Measurements from ENCODE around the gene PLPPR2. TPM values are rescaled to one million over a fixed set of nuclear protein-coding genes. Genes with fewer than 3 reads are reported as not detected.
"Not testable (repeated sequence)": the region's sequence is repeated elsewhere in the genome, so short reads cannot be mapped to it uniquely, and the experiment has no call there.

The PLPPR2 gene
- 10 to 100 TPM; 23.2 to 32.1 (median 26.3) TPM for total RNA-seq
- 19.7 TPM for polyA plus RNA-seq
- long read RNA-seq, donor 1, partial matches to known transcripts: 24 of 39 reads
- long read RNA-seq, donor 1, other reads (novel, unspliced or antisense): 11 of 39 reads
- long read RNA-seq, donor 2, transcript PLPPR2-201 (10 exons, 2,727 nt): major isoform, 7 of 24 reads
- long read RNA-seq, donor 2, partial matches to known transcripts: 12 of 24 reads
- long read RNA-seq, donor 2, other reads (novel, unspliced or antisense): 5 of 24 reads
- long read RNA-seq, donor 3, transcript PLPPR2-201 (10 exons, 2,727 nt): major isoform, 6 of 20 reads
- long read RNA-seq, donor 3, partial matches to known transcripts: 12 of 20 reads
- long read RNA-seq, donor 3, other reads (novel, unspliced or antisense): 2 of 20 reads
- long read RNA-seq, donor 4, partial matches to known transcripts: 1 of 13 reads
- long read RNA-seq, donor 4, other reads (novel, unspliced or antisense): 11 of 13 reads

DNA sequence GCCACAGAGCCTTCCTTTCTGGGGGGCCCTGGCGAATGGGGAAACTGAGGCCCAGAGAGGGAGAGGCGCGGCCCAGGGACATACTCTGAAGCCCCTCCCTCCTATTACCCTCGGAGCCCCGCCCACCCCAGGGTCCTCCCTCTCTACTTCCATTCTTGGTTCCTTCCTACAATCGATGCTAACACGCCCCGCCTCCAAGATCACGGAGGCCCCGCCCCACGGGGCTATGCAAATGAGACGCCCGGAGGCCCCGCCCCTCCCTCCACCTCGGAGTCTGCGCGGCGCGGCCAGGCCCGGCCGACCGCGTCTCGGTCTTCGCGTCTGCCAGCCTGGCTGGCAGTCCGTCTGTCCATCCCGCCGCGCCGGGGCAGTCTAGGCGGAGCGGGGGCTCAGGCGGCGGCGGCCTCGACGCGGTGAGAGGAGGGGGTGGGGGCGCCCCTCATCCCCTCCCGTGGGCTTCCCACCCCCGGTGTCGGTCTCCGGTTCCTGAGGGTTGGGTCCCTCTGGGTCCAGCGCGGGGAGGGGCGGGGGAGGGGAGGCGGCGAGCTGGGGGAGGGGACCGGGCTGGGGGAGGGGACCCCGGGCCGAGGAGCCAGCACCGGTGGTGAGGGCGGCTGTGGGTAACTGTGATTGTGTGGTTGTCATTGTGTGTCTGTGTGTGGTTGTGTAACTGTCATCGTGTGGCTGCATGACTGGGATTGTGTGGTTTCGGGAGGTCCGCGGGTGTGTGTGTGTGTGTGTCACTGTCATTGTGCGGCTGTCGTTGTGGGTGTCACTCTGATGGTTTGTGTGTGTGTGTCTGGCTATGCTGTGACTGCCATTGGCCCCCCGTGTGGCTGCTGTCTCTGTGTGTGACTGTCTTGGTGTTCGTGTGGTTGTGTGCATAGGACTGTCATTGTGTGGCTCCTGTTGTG is at the start of gene PLPPR2:
TSS of gene PLPPR2 (plus strand) at position 273 of the 914 bp plus-strand sequence. CDS start 2,242 bp downstream, outside the sequence.
- Histone ChIP-seq H3K9me3 (ENCODE audit: control insufficient read depth, low read length) (no peaks in the 10 kb centered on the region), H3K4me1 (ENCODE audit: control insufficient read depth, insufficient read depth, low read length) (peaks cover 10% of the 10 kb centered on the region), H3K4me3 (ENCODE audit: low read length) (peak within 1 kb of the TSS; percentile 83), H3K27ac (ENCODE audit: low read length) (peak within 1 kb of the TSS; percentile 45), H3K27me3 (ENCODE audit: control insufficient read depth, insufficient read depth) (no peaks in the 10 kb centered on the region)
- intact Hi-C loops (cut with DNase I): no loop called here
- DNase-seq (peak; percentile 98 to 99 (median 98)), ATAC-seq (peak; percentile 95 to 96)
- WGBS: 3% methylated on average over 62 of the region's 62 CpGs

DNA sequence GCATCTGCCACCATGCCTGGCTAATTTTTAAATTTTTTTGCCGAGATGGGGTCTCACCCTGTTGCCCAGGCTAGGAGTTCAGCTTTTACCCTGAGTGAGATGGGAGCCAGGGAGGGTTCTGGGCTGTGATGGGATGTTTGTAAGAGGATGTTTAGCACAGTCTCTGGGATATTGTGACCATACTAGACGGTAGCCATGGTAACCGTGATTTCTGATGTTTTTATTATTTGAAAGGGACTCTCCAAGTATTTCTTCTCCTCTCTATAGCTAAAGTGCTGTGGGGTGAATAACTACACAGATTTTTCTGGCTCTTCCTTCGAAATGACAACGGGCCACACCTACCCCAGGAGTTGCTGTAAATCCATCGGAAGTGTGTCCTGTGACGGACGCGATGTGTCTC is 48.9 kb upstream of the PLPPR2 start:
- no peaks in the 10 kb centered on the region for H3K4me1 ChIP-seq (ENCODE audit: control insufficient read depth, insufficient read depth, low read length)
- DNase-seq: peak in 1 of 3 donors; percentile 16
- intact Hi-C loops (cut with DNase I): no loop called here
- no peaks in the 10 kb centered on the region for H3K9me3 ChIP-seq (ENCODE audit: control insufficient read depth, low read length)
- ATAC-seq: no peak
- H3K27ac ChIP-seq (ENCODE audit: low read length): no peak overlapping the region
- no peak overlapping the region for H3K4me3 ChIP-seq (ENCODE audit: low read length)
- no peaks in the 10 kb centered on the region for H3K27me3 ChIP-seq (ENCODE audit: control insufficient read depth, insufficient read depth)
- WGBS: 79% methylated on average over 9 of the region's 9 CpGs

GRCh38 chr19:11320278-11320995 is 34.8 kb upstream of the PLPPR2 start:
- intact Hi-C loops (cut with DNase I): not testable (repeated sequence)
- 78% methylated on average over 9 of the region's 9 CpGs for WGBS

DNA sequence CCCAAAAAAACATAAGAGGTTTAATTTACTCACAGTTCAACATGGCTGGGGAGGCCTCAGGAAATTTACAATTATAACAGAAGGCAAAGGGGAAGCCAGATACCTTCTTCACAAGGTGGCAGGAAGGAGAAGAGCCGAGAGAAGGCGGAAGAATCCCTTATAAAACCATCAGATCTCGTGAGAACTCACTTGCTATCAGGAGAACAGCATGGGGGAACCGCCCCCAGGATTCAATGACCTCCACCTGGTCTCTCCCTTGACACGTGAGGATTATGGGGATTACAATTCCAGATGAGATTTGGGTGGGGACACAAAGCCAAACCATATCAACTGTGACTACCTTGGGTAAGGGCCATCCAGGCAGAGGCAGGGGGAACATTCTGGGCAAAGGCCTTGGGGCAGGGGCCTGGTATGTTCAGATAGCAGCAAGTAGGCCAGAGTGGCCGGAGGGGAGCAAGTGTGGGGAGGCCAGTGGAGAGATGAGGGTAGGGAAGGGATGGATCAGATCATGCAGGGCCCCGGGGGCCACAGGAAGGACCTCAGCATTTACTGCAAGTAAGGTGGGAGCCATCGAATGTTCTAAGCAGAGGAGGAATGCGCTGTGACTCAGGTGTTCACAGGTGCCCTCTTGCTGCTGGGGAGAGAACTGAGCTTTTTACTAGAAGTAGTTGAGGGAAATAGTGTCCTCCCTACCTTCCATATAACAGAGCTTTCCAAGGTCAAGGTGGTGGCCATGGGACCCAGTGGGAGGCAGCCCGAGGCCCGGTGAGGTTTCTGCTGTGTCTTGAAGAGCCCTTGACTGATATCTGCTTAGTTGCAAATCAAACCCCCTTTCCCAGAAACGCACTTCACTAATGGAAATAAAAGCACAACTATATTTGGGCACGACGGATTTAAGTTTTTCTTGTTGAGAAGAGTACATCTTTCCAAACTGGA is 33.8 kb upstream of the PLPPR2 start:
- DNase-seq (peak in 2 of 3 donors; percentile 42 to 52), ATAC-seq (no peak)
- H3K27me3 ChIP-seq (ENCODE audit: control insufficient read depth, insufficient read depth): no peaks in the 10 kb centered on the region
- no peak overlapping the region for H3K27ac ChIP-seq (ENCODE audit: low read length)
- WGBS: 78% methylated on average over 14 of the region's 14 CpGs
- H3K4me3 ChIP-seq (ENCODE audit: low read length): no peak overlapping the region
- H3K9me3 ChIP-seq (ENCODE audit: control insufficient read depth, low read length): no peaks in the 10 kb centered on the region
- H3K4me1 ChIP-seq (ENCODE audit: control insufficient read depth, insufficient read depth, low read length): peaks cover 3% of the 10 kb centered on the region
- intact Hi-C loops (cut with DNase I): no loop called here

More at GRCh38 chr19:11320278-11320995, 34.8 kb upstream of the PLPPR2 start:
- peak in 2 of 3 donors; percentile 3 to 15 for DNase-seq
- H3K27me3 ChIP-seq (ENCODE audit: control insufficient read depth, insufficient read depth); ATAC-seq; H3K4me3 ChIP-seq (ENCODE audit: low read length); H3K9me3 ChIP-seq (ENCODE audit: control insufficient read depth, low read length); H3K27ac ChIP-seq (ENCODE audit: low read length); H3K4me1 ChIP-seq (ENCODE audit: control insufficient read depth, insufficient read depth, low read length): not testable (repeated sequence)

DNA sequence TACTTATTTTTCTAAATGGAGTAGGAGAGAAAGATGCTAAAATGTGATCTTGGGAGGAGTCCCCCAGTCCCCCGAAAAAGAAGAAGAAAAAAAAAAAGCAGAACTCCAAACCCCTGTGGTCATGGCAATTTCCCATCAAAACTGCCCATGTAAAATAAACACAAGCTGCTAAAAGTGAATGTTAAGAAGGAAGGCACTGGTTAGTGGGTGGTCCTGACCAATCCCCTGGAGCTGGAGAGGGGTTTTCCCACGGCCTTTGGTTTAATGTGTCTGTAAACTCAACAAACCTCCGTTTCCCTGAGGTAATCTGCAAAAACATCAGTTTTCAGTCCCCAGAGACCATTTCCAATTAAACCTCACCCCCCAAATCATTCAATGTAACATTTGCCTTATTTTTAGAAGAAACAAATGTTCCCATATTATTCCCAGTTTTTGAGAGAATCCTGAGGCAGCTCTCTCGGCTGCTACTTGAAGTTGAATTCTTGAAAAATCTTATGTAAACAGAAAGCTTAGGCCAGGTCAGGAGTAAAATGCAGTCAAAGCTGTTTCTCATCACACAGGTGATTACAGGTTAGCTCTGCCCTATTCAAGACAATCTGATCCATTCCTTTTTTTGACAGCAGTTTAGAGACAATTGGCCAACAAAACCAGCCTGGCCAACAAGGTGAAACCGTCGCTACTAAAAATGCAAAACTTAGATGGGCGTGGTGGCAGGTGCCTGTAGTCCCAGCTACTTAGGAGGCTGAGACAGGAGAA is 32.8 kb upstream of the PLPPR2 start:
- DNase-seq (peak in 2 of 3 donors; percentile 2 to 7), ATAC-seq (no peak)
- no peak overlapping the region for H3K27ac ChIP-seq (ENCODE audit: low read length)
- H3K27me3 ChIP-seq (ENCODE audit: control insufficient read depth, insufficient read depth): no peaks in the 10 kb centered on the region
- no peaks in the 10 kb centered on the region for H3K9me3 ChIP-seq (ENCODE audit: control insufficient read depth, low read length)
- 64% methylated on average over 7 of the region's 7 CpGs for WGBS
- peaks cover 3% of the 10 kb centered on the region for H3K4me1 ChIP-seq (ENCODE audit: control insufficient read depth, insufficient read depth, low read length)
- H3K4me3 ChIP-seq (ENCODE audit: low read length): no peak overlapping the region
- intact Hi-C loops (cut with DNase I): no loop called here

DNA sequence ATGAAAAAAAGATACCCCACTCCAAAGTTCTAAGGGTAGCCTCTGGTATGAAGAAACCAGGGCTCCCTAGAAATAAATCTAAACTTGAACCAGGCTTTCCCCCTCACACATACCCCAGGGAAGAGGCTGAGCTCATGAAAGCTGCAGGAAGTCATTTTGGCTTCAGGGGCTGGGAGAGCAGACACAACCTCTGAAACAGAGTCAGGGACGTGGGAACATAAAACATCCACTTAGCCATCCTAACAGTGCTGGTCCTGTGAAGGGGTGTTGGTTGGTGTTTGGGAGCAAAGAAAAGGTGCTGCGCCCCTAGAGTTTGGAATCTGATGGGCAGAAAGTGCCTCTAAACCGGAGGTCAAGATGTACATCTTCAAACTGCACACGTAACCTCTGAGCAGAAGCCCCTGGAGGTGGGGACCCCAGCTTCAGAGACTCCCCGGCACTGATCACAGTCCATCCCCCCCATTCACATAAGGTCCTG is 31.6 kb upstream of the PLPPR2 start:
- Histone ChIP-seq H3K27ac (ENCODE audit: low read length) (peak overlapping the region; percentile 68), H3K27me3 (ENCODE audit: control insufficient read depth, insufficient read depth) (no peaks in the 10 kb centered on the region), H3K9me3 (ENCODE audit: control insufficient read depth, low read length) (no peaks in the 10 kb centered on the region), H3K4me1 (ENCODE audit: control insufficient read depth, insufficient read depth, low read length) (peaks cover 3% of the 10 kb centered on the region), H3K4me3 (ENCODE audit: low read length) (no peak overlapping the region)
- no peak for ATAC-seq
- peak in 1 of 3 donors; percentile 32 for DNase-seq
- WGBS: 63% methylated on average over 5 of the region's 5 CpGs
- intact Hi-C loops (cut with DNase I): no loop called here

DNA sequence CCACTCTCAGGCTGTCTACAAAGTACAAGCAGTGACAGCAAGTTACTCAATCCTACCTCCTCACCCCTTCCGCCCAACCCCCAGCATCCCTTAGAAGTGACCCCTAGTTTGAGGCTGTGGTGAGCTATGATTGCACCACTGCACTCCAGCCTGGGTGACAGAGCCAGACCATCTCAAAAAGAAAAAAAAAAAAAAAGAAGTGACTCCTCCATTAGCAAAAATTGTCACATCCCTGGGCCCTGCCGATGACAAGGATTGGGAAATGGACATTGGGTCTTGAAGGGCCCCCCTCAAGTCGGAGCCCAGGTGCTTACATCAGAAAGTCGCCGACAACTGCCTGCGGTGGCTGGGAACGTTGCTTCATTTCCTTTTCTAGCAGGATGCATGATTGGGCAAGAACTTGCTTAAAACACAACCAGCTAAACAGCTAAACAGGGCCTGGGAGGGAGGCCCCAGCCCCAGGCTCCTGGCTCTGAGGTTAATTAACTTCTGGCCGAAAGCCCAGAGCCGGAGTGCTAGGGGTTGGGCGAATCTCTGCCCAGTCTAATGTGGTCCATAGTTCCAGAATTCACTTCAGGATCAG is 31.1 kb upstream of the PLPPR2 start:
- H3K4me3 ChIP-seq (ENCODE audit: low read length): no peak overlapping the region
- 25% methylated on average over 10 of the region's 10 CpGs for WGBS

GRCh38 chr19:11324748-11325389 is 30.4 kb upstream of the PLPPR2 start:
- Histone ChIP-seq H3K27me3 (ENCODE audit: control insufficient read depth, insufficient read depth) (no peaks in the 10 kb centered on the region), H3K4me1 (ENCODE audit: control insufficient read depth, insufficient read depth, low read length) (peaks cover 3% of the 10 kb centered on the region), H3K4me3 (ENCODE audit: low read length) (no peak overlapping the region), H3K27ac (ENCODE audit: low read length) (peak overlapping the region; percentile 0), H3K9me3 (ENCODE audit: control insufficient read depth, low read length) (no peaks in the 10 kb centered on the region)
- intact Hi-C loops (cut with DNase I): no loop called here
- ATAC-seq (peak; percentile 3 to 21), DNase-seq (peak in 2 of 3 donors; percentile 50 to 65)
- 68% methylated on average over 17 of the region's 17 CpGs for WGBS

More for the DNA sequence above, 31.1 kb upstream of the PLPPR2 start:
- ATAC-seq (peak; percentile 94 to 95), DNase-seq (peak; percentile 79 to 90 (median 88))
- no peaks in the 10 kb centered on the region for H3K9me3 ChIP-seq (ENCODE audit: control insufficient read depth, low read length)
- peaks cover 3% of the 10 kb centered on the region for H3K4me1 ChIP-seq (ENCODE audit: control insufficient read depth, insufficient read depth, low read length)
- intact Hi-C loops (cut with DNase I): no loop called here
- peak overlapping the region; percentile 68 for H3K27ac ChIP-seq (ENCODE audit: low read length)
- no peaks in the 10 kb centered on the region for H3K27me3 ChIP-seq (ENCODE audit: control insufficient read depth, insufficient read depth)

Measured in right cardiac atrium (tissue), 5 donors.